SK-N-SH treated with all-trans-retinoic acid at 6 μM for 48 hours (cell line): ENCODE results near the gene DTNA.

ENCODE experiments used
- ATAC-seq: fragments of 200-7000 bp; cut with Tn5 transposase; 3 replicates; pipeline ENCODE4 v1.9.1; 2020; ENCODE audit warnings: mild to moderate bottlenecking, moderate library complexity
- BACH2 ChIP-seq: fragments of 250-450 bp; sonication (Bioruptor Pico); IDR thresholded peaks from 2 replicates; pipeline ENCODE4 v1.9.0; 2021; ENCODE audit warnings: mild to moderate bottlenecking, borderline replicate concordance
- CREB5 ChIP-seq: fragments of 250-450 bp; sonication (Bioruptor Pico); IDR thresholded peaks from 2 replicates; pipeline ENCODE4 v1.5.1; 2020; ENCODE audit warnings: low read depth, mild to moderate bottlenecking, moderate library complexity
- CSRNP3 ChIP-seq: fragments of 250-450 bp; sonication (Bioruptor Pico); IDR thresholded peaks from 2 replicates; pipeline ENCODE4 v1.5.1; 2021; ENCODE audit warnings: mild to moderate bottlenecking, moderate library complexity
- ESRRG ChIP-seq: fragments of 250-450 bp; sonication (Bioruptor Pico); IDR thresholded peaks from 2 replicates; pipeline ENCODE4 v1.6.1; 2021; ENCODE audit warnings: mild to moderate bottlenecking
- GLIS3 ChIP-seq: fragments of 250-450 bp; sonication (Bioruptor Pico); IDR thresholded peaks from 2 replicates; pipeline ENCODE4 v1.5.0; 2020; ENCODE audit warnings: mild to moderate bottlenecking, moderate library complexity
- OSR1 ChIP-seq: fragments of 250-450 bp; sonication (Bioruptor Pico); IDR thresholded peaks from 2 replicates; pipeline ENCODE4 v1.8.0; 2022; ENCODE audit warnings: moderate library complexity, mild to moderate bottlenecking, inconsistent platforms
- PATZ1 ChIP-seq: fragments of 250-450 bp; sonication (Bioruptor Pico); IDR thresholded peaks from 2 replicates; pipeline ENCODE4 v1.8.0; 2020; ENCODE audit warnings: mild to moderate bottlenecking, moderate library complexity, borderline replicate concordance
- POU6F1 ChIP-seq: fragments of 250-450 bp; sonication (Bioruptor Pico); IDR thresholded peaks from 2 replicates; pipeline ENCODE4 v1.8.0; 2021; ENCODE audit warnings: low read depth, mild to moderate bottlenecking, moderate library complexity, borderline replicate concordance
- TCF4 ChIP-seq: fragments of 250-450 bp; sonication (Bioruptor Pico); IDR thresholded peaks from 2 replicates; pipeline ENCODE4 v1.8.0; 2021; ENCODE audit warnings: mild to moderate bottlenecking, moderate library complexity, borderline replicate concordance
- TOX ChIP-seq: fragments of 250-450 bp; sonication (Bioruptor Pico); IDR thresholded peaks from 2 replicates; pipeline ENCODE4 v1.8.0; 2021; ENCODE audit warnings: mild to moderate bottlenecking, moderate library complexity, borderline replicate concordance
- TSHZ2 ChIP-seq: fragments of 250-450 bp; sonication (Bioruptor Pico); IDR thresholded peaks from 2 replicates; pipeline ENCODE4 v1.5.0; 2020; ENCODE audit warnings: mild to moderate bottlenecking, moderate library complexity
- ZC3H10 ChIP-seq: fragments of 250-450 bp; sonication (Bioruptor Pico); IDR thresholded peaks from 2 replicates; pipeline ENCODE4 v1.5.1; 2021; ENCODE audit warnings: mild to moderate bottlenecking, moderate library complexity
- ZFP3 ChIP-seq: fragments of 250-450 bp; sonication (Bioruptor Pico); IDR thresholded peaks from 2 replicates; pipeline ENCODE4 v1.5.0; 2020; ENCODE audit warnings: mild to moderate bottlenecking, moderate library complexity
- ZFP30 ChIP-seq: fragments of 450-650 bp; formaldehyde crosslinking; IDR thresholded peaks from 2 replicates; pipeline ENCODE4 v1.5.0; 2022; ENCODE audit warnings: mild to moderate bottlenecking, moderate library complexity
- ZNF70 ChIP-seq: fragments of 450-650 bp; formaldehyde crosslinking; IDR thresholded peaks from 2 replicates; pipeline ENCODE4 v1.5.0; 2020; ENCODE audit warnings: mild to moderate bottlenecking, moderate library complexity
- ZNF8 ChIP-seq: fragments of 450-650 bp; formaldehyde crosslinking; IDR thresholded peaks from 2 replicates; pipeline ENCODE4 v1.5.0; 2020; ENCODE audit warnings: mild to moderate bottlenecking, moderate library complexity

Gene DTNA

GRCh38 chr18:34695310-34695709 lies 14.8 kb upstream of the DTNA start:
- TF ChIP-seq PATZ1 (CRISPR knock-in tag), result no peak
- TF ChIP-seq ZNF70 (CRISPR knock-in tag), result no peak
- TF ChIP-seq CREB5 (CRISPR knock-in tag), result no peak
- no peak for TF ChIP-seq ZFP30 (CRISPR knock-in tag)
- TF ChIP-seq OSR1 (CRISPR knock-in tag), result no peak
- no peak for TF ChIP-seq GLIS3 (CRISPR knock-in tag)
- TF ChIP-seq POU6F1 (CRISPR knock-in tag), result no peak
- no peak for TF ChIP-seq ZFP3
- TF ChIP-seq ZNF8 (CRISPR knock-in tag), result no peak
- TF ChIP-seq TCF4 (CRISPR knock-in tag), result no peak
- TF ChIP-seq TOX (CRISPR knock-in tag), result no peak
- ATAC-seq, result no peak

GRCh38 chr18:34696671-34697070 lies 13.4 kb upstream of the DTNA start:
- TF ChIP-seq TOX (CRISPR knock-in tag), result no peak
- TF ChIP-seq BACH2, result no peak
- no peak for TF ChIP-seq TSHZ2 (CRISPR knock-in tag)
- no peak for TF ChIP-seq ESRRG (CRISPR knock-in tag)
- no peak for TF ChIP-seq ZC3H10 (CRISPR knock-in tag)
- no peak for TF ChIP-seq ZFP3
- no peak for TF ChIP-seq OSR1 (CRISPR knock-in tag)
- TF ChIP-seq CSRNP3 (CRISPR knock-in tag), result no peak
- TF ChIP-seq ZFP30 (CRISPR knock-in tag), result no peak
- no peak for TF ChIP-seq TCF4 (CRISPR knock-in tag)
- no peak for TF ChIP-seq ZNF8 (CRISPR knock-in tag)
- ATAC-seq, result no peak

GRCh38 chr18:34697233-34697632 lies 12.9 kb upstream of the DTNA start:
- ATAC-seq, result no peak
- no peak for TF ChIP-seq TOX (CRISPR knock-in tag)
- no peak for TF ChIP-seq PATZ1 (CRISPR knock-in tag)
- TF ChIP-seq OSR1 (CRISPR knock-in tag), result no peak
- TF ChIP-seq GLIS3 (CRISPR knock-in tag), result no peak

GRCh38 chr18:34697891-34698290 lies 12.2 kb upstream of the DTNA start:
- ATAC-seq, result no peak
- TF ChIP-seq CSRNP3 (CRISPR knock-in tag), result no peak
- no peak for TF ChIP-seq OSR1 (CRISPR knock-in tag)
- no peak for TF ChIP-seq TOX (CRISPR knock-in tag)
- no peak for TF ChIP-seq CREB5 (CRISPR knock-in tag)
- no peak for TF ChIP-seq PATZ1 (CRISPR knock-in tag)
